IMR-90 (cell line): ENCODE data around the gene CD1B. TPM values are rescaled to one million over a fixed set of nuclear protein-coding genes. Genes with fewer than 3 reads are reported as not detected.

Experiments used
- ATAC-seq: fragments of 200-7000 bp; cut with Tn5 transposase; 2 replicates; pipeline ENCODE4 v1.9.1; 2020; ENCODE audit warnings: low read depth, mild to moderate bottlenecking, moderate library complexity
- BruUV-seq: library from RNA; stranded (reverse); fragments of 400-500 nt; replicated peaks from 2 replicates; lab custom pipeline; 2021; lab: Mats Ljungman, UMichigan
- CTCF ChIA-PET: fragments of 300-600 bp; formaldehyde crosslinking; extraction: SDS; loops from one replicate; lab custom pipeline; 2021; ENCODE audit warnings: antibody characterized with exemption; lab: Yijun Ruan, JAX
- POLR2A ChIA-PET: fragments of 300-600 bp; sonication (Branson Sonifier 250); formaldehyde crosslinking; loops from one replicate; lab custom pipeline; 2022; ENCODE audit warnings: antibody characterized with exemption; ENCODE audit not compliant: unreplicated experiment; lab: Charles Lee
- DNase-seq: peaks from one replicate; pipeline ENCODE4 v3.0.0; 2013
- H2AFZ ChIP-seq: replicated peaks from 2 replicates; pipeline ENCODE3; 2013; ENCODE audit warnings: low read length, mild to moderate bottlenecking; ENCODE audit not compliant: poor library complexity
- H2AK5ac ChIP-seq: 2 replicates; pipeline ENCODE4 v1.6.1; 2013; ENCODE audit warnings: low read depth, low read length, inconsistent platforms
- H2AK9ac ChIP-seq: replicated peaks from 2 replicates; pipeline ENCODE3; 2013; ENCODE audit warnings: mild to moderate bottlenecking, low read depth, low read length, moderate library complexity; ENCODE audit not compliant: poor library complexity
- H2BK120ac ChIP-seq: 2 replicates; pipeline ENCODE4 v1.6.1; 2013; ENCODE audit warnings: low read depth, low read length, inconsistent platforms
- H2BK15ac ChIP-seq: 3 replicates; pipeline ENCODE4 v1.6.1; 2013; ENCODE audit warnings: low read depth, low read length, inconsistent platforms
- H2BK20ac ChIP-seq: 2 replicates; pipeline ENCODE4 v1.6.1; 2013; ENCODE audit warnings: low read depth, mild to moderate bottlenecking, inconsistent platforms, low read length, moderate library complexity
- H2BK5ac ChIP-seq: 2 replicates; pipeline ENCODE4 v1.6.1; 2013; ENCODE audit warnings: mild to moderate bottlenecking, low read depth, low read length, inconsistent platforms; ENCODE audit not compliant: poor library complexity, severe bottlenecking
- H3K14ac ChIP-seq: replicated peaks from 2 replicates; pipeline ENCODE4 v1.6.1; 2013; ENCODE audit warnings: low read depth, low read length, inconsistent platforms
- H3K18ac ChIP-seq: 2 replicates; pipeline ENCODE4 v1.6.1; 2013; ENCODE audit warnings: low read depth, low read length, control low read depth
- H3K23ac ChIP-seq: 2 replicates; pipeline ENCODE4 v1.6.1; 2013; ENCODE audit warnings: low read depth, low read length, inconsistent platforms
- H3K27ac ChIP-seq: 2 replicates; pipeline ENCODE4 v1.5.1; 2013; ENCODE audit warnings: mild to moderate bottlenecking, control low read depth, low read length; ENCODE audit not compliant: insufficient read depth
- H3K27me3 ChIP-seq: 2 replicates; pipeline ENCODE4 v1.6.1; 2013; ENCODE audit warnings: low read length; ENCODE audit not compliant: control insufficient read depth, insufficient read depth
- H3K36me3 ChIP-seq: 2 replicates; pipeline ENCODE4 v1.6.1; 2013; ENCODE audit warnings: low read length, mixed read lengths; ENCODE audit not compliant: control insufficient read depth, insufficient read depth
- H3K4ac ChIP-seq: 2 replicates; pipeline ENCODE4 v1.6.1; 2013; ENCODE audit warnings: low read depth, low read length, inconsistent platforms
- H3K4me1 ChIP-seq: 2 replicates; pipeline ENCODE4 v1.6.1; 2013; ENCODE audit warnings: low read length, mixed read lengths; ENCODE audit not compliant: control insufficient read depth, insufficient read depth
- H3K4me2 ChIP-seq: 2 replicates; pipeline ENCODE4 v1.6.1; 2013; ENCODE audit warnings: low read depth, mild to moderate bottlenecking, control low read depth, low read length, moderate library complexity
- H3K4me3 ChIP-seq: 2 replicates; pipeline ENCODE4 v1.5.1; 2013; ENCODE audit warnings: low read depth, mild to moderate bottlenecking, control low read depth, low read length, moderate library complexity; ENCODE audit not compliant: insufficient read depth
- H3K56ac ChIP-seq: 2 replicates; pipeline ENCODE4 v1.6.1; 2013; ENCODE audit warnings: low read length, inconsistent platforms; ENCODE audit not compliant: insufficient read depth; ENCODE audit errors: extremely low read depth
- H3K79me1 ChIP-seq, 2 experiments: 2 replicates each; pipeline ENCODE4 v1.6.1; 2013; ENCODE audit warnings: low read length in 2 of 2, inconsistent platforms in 1 of 2, low read depth in 1 of 2
- H3K9ac ChIP-seq: 2 replicates; pipeline ENCODE4 v1.6.1; 2013; ENCODE audit warnings: low read depth, low read length, control low read depth
- H3K9me1 ChIP-seq: 2 replicates; pipeline ENCODE4 v1.6.1; 2013; ENCODE audit warnings: low read length, inconsistent platforms; ENCODE audit not compliant: insufficient read depth
- H3K9me3 ChIP-seq: 2 replicates; pipeline ENCODE4 v1.6.1; 2013; ENCODE audit warnings: low read length; ENCODE audit not compliant: control insufficient read depth, insufficient read depth
- H4K20me1 ChIP-seq: 2 replicates; pipeline ENCODE4 v1.6.1; 2013; ENCODE audit warnings: low read length, inconsistent platforms; ENCODE audit not compliant: insufficient read depth
- H4K5ac ChIP-seq: 2 replicates; pipeline ENCODE4 v1.6.1; 2013; ENCODE audit warnings: mild to moderate bottlenecking, low read depth, low read length, control low read depth
- H4K8ac ChIP-seq, 2 experiments: 2 replicates each; pipeline ENCODE4 v1.6.1; 2013; ENCODE audit warnings: low read depth in 2 of 2, low read length in 2 of 2, control low read depth in 1 of 2, inconsistent platforms in 1 of 2
- H4K91ac ChIP-seq: 2 replicates; pipeline ENCODE4 v1.6.1; 2013; ENCODE audit warnings: low read depth, low read length, inconsistent platforms; ENCODE audit not compliant: insufficient read depth
- CEBPB ChIP-seq: IDR thresholded peaks from 2 replicates; pipeline ENCODE4 v1.6.1; 2012; ENCODE audit warnings: low read depth, low read length, improper control_type of control experiment
- MXI1 ChIP-seq: IDR thresholded peaks from 2 replicates; pipeline ENCODE4 v1.6.1; 2012; ENCODE audit warnings: low read depth, mild to moderate bottlenecking, low read length, moderate library complexity, borderline replicate concordance
- NFE2L2 ChIP-seq: fragments of 150-350 bp; IDR thresholded peaks from 2 replicates; pipeline ENCODE4 v1.6.1; 2016; ENCODE audit warnings: low read depth, mild to moderate bottlenecking, low read length
- RCOR1 ChIP-seq: IDR thresholded peaks from 2 replicates; pipeline ENCODE4 v1.6.1; 2012; ENCODE audit warnings: mild to moderate bottlenecking, low read length, improper control_type of control experiment; ENCODE audit not compliant: insufficient replicate concordance
- SMC3 ChIP-seq: fragments of 150-350 bp; IDR thresholded peaks from 2 replicates; pipeline ENCODE4 v1.6.1; 2016; ENCODE audit warnings: low read depth, mild to moderate bottlenecking, antibody characterized with exemption, low read length, moderate library complexity
- WGBS, 2 experiments: methylation state at CpG; one replicate each; pipeline versions ENCODE4 v1.1.5 to v1.1.7; 2013; ENCODE audit warnings: missing lambda C conversion rate in 2 of 2; ENCODE audit not compliant: insufficient read length in 1 of 2; ENCODE audit errors: extremely low coverage in 2 of 2; 5-methylcytosine and 5-hydroxymethylcytosine counted together
- dilution Hi-C: fragments of 300-500 bp; cut with HindIII; formaldehyde crosslinking; loops from one replicate; pipeline ENCODE4 v1.14.3; 2018; ENCODE audit warnings: low sequenced_read_pairs; ENCODE audit not compliant: unreplicated experiment
- in situ Hi-C: fragments of 300-500 bp; cut with MboI; formaldehyde crosslinking; loops from 3 replicates; pipeline ENCODE4 v1.14.3; 2019; ENCODE audit warnings: low sequenced_read_pairs, inconsistent platforms, mixed read lengths
- intact Hi-C: fragments of 100-400 bp; cut with micrococcal nuclease; formaldehyde crosslinking; loops from 2 replicates; pipeline ENCODE4 v1.10.0; 2022
- polyA plus RNA-seq, 3 experiments: library from polyadenylated mRNA; depleted of rRNA; stranded (reverse); fragments of >200 nt; gene quantifications; 2 replicates each; pipeline ENCODE4 v1.2.3, GENCODE V29; 2012; ENCODE audit warnings: low replicate concordance in 1 of 3
- total RNA-seq: library from RNA; depleted of rRNA; stranded (reverse); fragments of >200 nt; gene quantifications from 2 replicates; pipeline ENCODE4 v1.2.3, GENCODE V29; 2012
- TF ChIP-seq, protein P1 (sequence below): fragments of 150-350 bp; IDR thresholded peaks from 2 replicates; pipeline ENCODE4 v1.6.1; 2016; ENCODE audit warnings: low read depth, mild to moderate bottlenecking, low read length, moderate library complexity, borderline replicate concordance

The CD1B gene
- total and polyA plus RNA-seq, 2 of the 4 experiments (the other 2 are of a cell fraction), result not detected

GRCh38 chr1:158362482-158362881 lies 31.2 kb upstream of the CD1B start:
- H4K8ac ChIP-seq, result no peak overlapping the region
- WGBS, 2 experiments, result 0% methylated on average over 1 of the region's 1 CpG; no CpG with 5 or more reads in 1 of the 2 experiments

More at GRCh38 chr1:158362482-158362881, 31.2 kb upstream of the CD1B start:
- no peak overlapping the region for H2AK9ac ChIP-seq
- no peak overlapping the region for H3K56ac ChIP-seq
- no peak for DNase-seq
- no peak overlapping the region for H3K4me3 ChIP-seq
- H3K79me1 ChIP-seq, result no peaks in the 10 kb centered on the region
- ChIA-PET POLR2A (no interaction called here), CTCF (no interaction called here)
- no TSS peak for BruUV-seq
- H2BK20ac ChIP-seq, result no peak overlapping the region
- H4K5ac ChIP-seq, result no peak overlapping the region
- no peak overlapping the region for H3K27ac ChIP-seq
- no peak overlapping the region for H3K4ac ChIP-seq
- intact Hi-C loops (no loop called here), in situ Hi-C loops (no loop called here), dilution Hi-C loops (no loop called here)
- H3K14ac ChIP-seq, result no peak overlapping the region
- no peak overlapping the region for H4K91ac ChIP-seq
- H2AFZ ChIP-seq, result no peak overlapping the region
- no peaks in the 10 kb centered on the region for H3K9me1 ChIP-seq
- no peaks in the 10 kb centered on the region for H3K36me3 ChIP-seq
- H3K9ac ChIP-seq, result no peak overlapping the region
- H3K18ac ChIP-seq, result no peak overlapping the region
- no peaks in the 10 kb centered on the region for H3K4me1 ChIP-seq
- no peak overlapping the region for H2BK120ac ChIP-seq
- no peaks in the 10 kb centered on the region for H4K20me1 ChIP-seq
- no peak overlapping the region for H3K4me2 ChIP-seq
- H2BK15ac ChIP-seq, result no peak overlapping the region
- no peak for ATAC-seq
- no peaks in the 10 kb centered on the region for H3K27me3 ChIP-seq
- H2AK5ac ChIP-seq, result no peak overlapping the region
- H3K9me3 ChIP-seq, result no peaks in the 10 kb centered on the region; the same call in 1 of the 2 replicates
- H3K23ac ChIP-seq, result no peak overlapping the region
- no peak overlapping the region for H2BK5ac ChIP-seq
- TF ChIP-seq NFE2L2, result no peak
- TF ChIP-seq CEBPB, result no peak
- TF ChIP-seq MXI1, result no peak
- TF ChIP-seq, protein P1, sequence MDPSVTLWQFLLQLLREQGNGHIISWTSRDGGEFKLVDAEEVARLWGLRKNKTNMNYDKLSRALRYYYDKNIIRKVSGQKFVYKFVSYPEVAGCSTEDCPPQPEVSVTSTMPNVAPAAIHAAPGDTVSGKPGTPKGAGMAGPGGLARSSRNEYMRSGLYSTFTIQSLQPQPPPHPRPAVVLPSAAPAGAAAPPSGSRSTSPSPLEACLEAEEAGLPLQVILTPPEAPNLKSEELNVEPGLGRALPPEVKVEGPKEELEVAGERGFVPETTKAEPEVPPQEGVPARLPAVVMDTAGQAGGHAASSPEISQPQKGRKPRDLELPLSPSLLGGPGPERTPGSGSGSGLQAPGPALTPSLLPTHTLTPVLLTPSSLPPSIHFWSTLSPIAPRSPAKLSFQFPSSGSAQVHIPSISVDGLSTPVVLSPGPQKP, result no peak
- TF ChIP-seq RCOR1, result no peak
- no peak for TF ChIP-seq SMC3
